Natural killer cell (primary cell): ENCODE measurements around the gene SSNA1. TPM values are rescaled to one million over a fixed set of nuclear protein-coding genes. Genes with fewer than 3 reads are reported as not detected.

Experiments
- ATAC-seq, 3 donors: fragments of 150-1000 bp in 2 of 3; fragments of 200-7000 bp in 1 of 3; cut with Tn5 transposase; 1 replicate in 1 of 3; 2 replicates in 2 of 3; pipeline ENCODE4 v1.10.0; 2021; ENCODE audit warnings: mild to moderate bottlenecking in 2 of 3, moderate library complexity in 2 of 3
- DNase-seq, 2 donors: peaks; one replicate each; pipeline versions ENCODE4 v3.0.0 to v3.0.0-alpha.2; 2013 to 2021; ENCODE audit warnings: mixed read lengths in 1 of 2
- H3K27ac ChIP-seq: one replicate; pipeline ENCODE4 v1.5.1; 2013; ENCODE audit warnings: mild to moderate bottlenecking, low read length
- H3K27me3 ChIP-seq: one replicate; pipeline ENCODE4 v1.6.1; 2013; ENCODE audit warnings: low read length; ENCODE audit not compliant: control insufficient read depth, insufficient read depth
- H3K36me3 ChIP-seq: one replicate; pipeline ENCODE4 v1.6.1; 2013; ENCODE audit warnings: low read length; ENCODE audit not compliant: control insufficient read depth, insufficient read depth
- H3K4me1 ChIP-seq: one replicate; pipeline ENCODE4 v1.6.1; 2013; ENCODE audit warnings: low read length; ENCODE audit not compliant: control insufficient read depth, insufficient read depth
- H3K4me3 ChIP-seq: one replicate; pipeline ENCODE4 v1.5.1; 2013; ENCODE audit warnings: low read length
- H3K9me3 ChIP-seq: one replicate; pipeline ENCODE4 v1.6.1; 2013; ENCODE audit warnings: low read length; ENCODE audit not compliant: control insufficient read depth, insufficient read depth
- H3K27ac Mint-ChIP-seq, 2 donors: one replicate each; pipeline ENCODE4 v1.8.0; 2022; ENCODE audit warnings: mild to moderate bottlenecking in 2 of 2, mixed read lengths in 2 of 2, moderate library complexity in 1 of 2
- H3K27me3 Mint-ChIP-seq, 2 donors: one replicate each; pipeline ENCODE4 v1.8.0; 2022; ENCODE audit warnings: low read depth in 2 of 2, mixed read lengths in 2 of 2
- H3K36me3 Mint-ChIP-seq: one replicate; pipeline ENCODE4 v1.8.0; 2022; ENCODE audit warnings: mixed read lengths
- H3K4me1 Mint-ChIP-seq, 2 donors: one replicate each; pipeline ENCODE4 v1.8.0; 2022; ENCODE audit warnings: mixed read lengths in 2 of 2
- H3K4me3 Mint-ChIP-seq: one replicate; pipeline ENCODE4 v1.8.0; 2022; ENCODE audit warnings: mild to moderate bottlenecking, moderate library complexity, mixed read lengths
- H3K9me3 Mint-ChIP-seq, 2 donors: one replicate each; pipeline ENCODE4 v1.8.0; 2022; ENCODE audit warnings: mixed read lengths in 2 of 2
- CTCF ChIP-seq: fragments of 200-600 bp; IDR thresholded peaks from one replicate; pipeline ENCODE4 v1.8.0; 2022; ENCODE audit warnings: antibody characterized with exemption
- WGBS: methylation state at CpG from one replicate; pipeline ENCODE4 v1.1.7; 2013; ENCODE audit warnings: missing lambda C conversion rate; ENCODE audit not compliant: insufficient coverage; 5-methylcytosine and 5-hydroxymethylcytosine counted together
- intact Hi-C: fragments of 100-400 bp; cut with micrococcal nuclease; formaldehyde crosslinking; loops from one replicate; pipeline ENCODE4 v1.14.2; 2022
- total RNA-seq, 4 donors: library from RNA; stranded (reverse); fragments of 120-200 nt in 1 of 4; gene quantifications; one replicate each; pipeline versions ENCODE4 v1.2.3 to v1.2.4, GENCODE V29; 2013 to 2022

SSNA1 gene
- total RNA-seq, 3 donors from 2014 or later (not counting 1 experiment from before 2014, with no cell fraction given), result 45.1 to 53.5 (median 52.2) TPM

- H3K9me3 ChIP-seq, result no peaks in the 10 kb centered on the region
- peaks cover 3% of the 10 kb centered on the region for H3K4me1 ChIP-seq
- TF ChIP-seq CTCF, result no peak
- Mint-ChIP-seq H3K36me3 (no peaks in the 10 kb centered on the region), H3K27ac (no peak overlapping the region), H3K4me3 (no peak overlapping the region), H3K27me3 (peaks cover 7 to 38% of the 10 kb centered on the region in 2 donors), H3K4me1 (no peaks in the 10 kb centered on the region), H3K9me3 (no peaks in the 10 kb centered on the region)
- H3K4me3 ChIP-seq, result no peak overlapping the region
- no peak overlapping the region for H3K27ac ChIP-seq
- H3K36me3 ChIP-seq, result no peaks in the 10 kb centered on the region
- DNase-seq (no peak), ATAC-seq (peak in 1 of 3 donors; percentile 14)
- intact Hi-C loops, result no loop called here
- 10% methylated on average over 56 of the region's 57 CpGs for WGBS
- H3K27me3 ChIP-seq, result peaks cover 49% of the 10 kb centered on the region
Observed at GRCh38 chr9:137167747-137168572, 20.5 kb upstream of the SSNA1 start.

GRCh38 chr9:137168573-137168903 is 19.9 kb upstream of the SSNA1 start:
- DNase-seq, result no peak

GRCh38 chr9:137168904-137169856 is 19.3 kb upstream of the SSNA1 start:
- intact Hi-C loops, result no loop called here
- peak overlapping the region; percentile 40 for H3K4me3 Mint-ChIP-seq
- under 1% methylated on average over 124 of the region's 124 CpGs for WGBS
- ATAC-seq (peak in 2 of 3 donors; percentile 46), DNase-seq (peak in 1 of 2 donors; percentile 40)
- H3K27ac Mint-ChIP-seq, result no peak overlapping the region
- no peaks in the 10 kb centered on the region for H3K4me1 ChIP-seq
- no peaks in the 10 kb centered on the region for H3K4me1 Mint-ChIP-seq
- peaks cover 7 to 31% of the 10 kb centered on the region in 2 donors for H3K27me3 Mint-ChIP-seq
- H3K36me3 Mint-ChIP-seq, result no peaks in the 10 kb centered on the region
- no peaks in the 10 kb centered on the region for H3K9me3 ChIP-seq
- H3K9me3 Mint-ChIP-seq, result no peaks in the 10 kb centered on the region
- no peak for TF ChIP-seq CTCF
- no peak overlapping the region for H3K27ac ChIP-seq
- H3K27me3 ChIP-seq, result peaks cover 41% of the 10 kb centered on the region
- no peak overlapping the region for H3K4me3 ChIP-seq
- no peaks in the 10 kb centered on the region for H3K36me3 ChIP-seq

More at GRCh38 chr9:137168573-137168903, 19.9 kb upstream of the SSNA1 start:
- H3K27ac Mint-ChIP-seq, result no peak overlapping the region
- H3K4me1 Mint-ChIP-seq, result no peaks in the 10 kb centered on the region
- Histone ChIP-seq H3K4me1 (no peaks in the 10 kb centered on the region), H3K9me3 (no peaks in the 10 kb centered on the region), H3K27me3 (peaks cover 45% of the 10 kb centered on the region), H3K4me3 (no peak overlapping the region), H3K27ac (no peak overlapping the region), H3K36me3 (no peaks in the 10 kb centered on the region)
- H3K4me3 Mint-ChIP-seq, result no peak overlapping the region
- TF ChIP-seq CTCF, result no peak
- H3K9me3 Mint-ChIP-seq, result no peaks in the 10 kb centered on the region
- intact Hi-C loops, result no loop called here
- H3K27me3 Mint-ChIP-seq, result peaks cover 7 to 35% of the 10 kb centered on the region in 2 donors
- no peaks in the 10 kb centered on the region for H3K36me3 Mint-ChIP-seq
- WGBS, result under 1% methylated on average over 36 of the region's 36 CpGs
- peak in 1 of 3 donors; percentile 21 for ATAC-seq
